HG02938 (cell line): ENCODE data around the gene MYMX.
"Not testable (repeated sequence)": the region's sequence is repeated elsewhere in the genome, so short reads cannot be mapped to it uniquely, and the experiment has no call there.

Experiments
- ATAC-seq: cut with Tn5 transposase; IDR thresholded peaks from one replicate; pipeline ENCODE4 v1.9.1; 2021; ENCODE audit warnings: mild to moderate bottlenecking, moderate library complexity; ENCODE audit not compliant: unreplicated experiment

The MYMX gene

GRCh38 chr6:44185953-44186634, 30.6 kb upstream of the MYMX start:
- no peak for ATAC-seq

- no peak for ATAC-seq
Measured at GRCh38 chr6:44186635-44187025, 30.1 kb upstream of the MYMX start.

- no peak for ATAC-seq
Measured at GRCh38 chr6:44188819-44189218, 27.9 kb upstream of the MYMX start.

GRCh38 chr6:44189257-44189656, 27.5 kb upstream of the MYMX start:
- no peak for ATAC-seq

GRCh38 chr6:44190715-44191114, 26.0 kb upstream of the MYMX start:
- ATAC-seq = no peak

- ATAC-seq = no peak
Measured at GRCh38 chr6:44192428-44193041, 24.2 kb upstream of the MYMX start.

GRCh38 chr6:44193307-44193910, 23.3 kb upstream of the MYMX start:
- no peak for ATAC-seq

GRCh38 chr6:44194326-44194725, 22.4 kb upstream of the MYMX start:
- no peak for ATAC-seq

- not testable (repeated sequence) for ATAC-seq
Measured at GRCh38 chr6:44196351-44196750, 20.4 kb upstream of the MYMX start.

GRCh38 chr6:44198684-44199083, 18.0 kb upstream of the MYMX start:
- no peak for ATAC-seq

GRCh38 chr6:44199883-44200282, 16.8 kb upstream of the MYMX start:
- ATAC-seq = no peak

- ATAC-seq = no peak
Measured at GRCh38 chr6:44201200-44201599, 15.5 kb upstream of the MYMX start.

- ATAC-seq = no peak
Measured at GRCh38 chr6:44201638-44202303, 15.0 kb upstream of the MYMX start.

- no peak for ATAC-seq
Measured at GRCh38 chr6:44202332-44202971, 14.3 kb upstream of the MYMX start.

- ATAC-seq = no peak
Measured at GRCh38 chr6:44202972-44203750, 13.6 kb upstream of the MYMX start.

- no peak for ATAC-seq
Measured at GRCh38 chr6:44203955-44204354, 12.8 kb upstream of the MYMX start.

- ATAC-seq = no peak
Measured at GRCh38 chr6:44207966-44208365, 8.8 kb upstream of the MYMX start.

GRCh38 chr6:44211284-44211683, 5.4 kb upstream of the MYMX start:
- no peak for ATAC-seq

GRCh38 chr6:44214307-44214706, 2.4 kb upstream of the MYMX start:
- ATAC-seq = no peak

GRCh38 chr6:44217332-44218143, 812 bp downstream of the MYMX start:
- ATAC-seq = no peak
